ENCODE results near the gene TXN2.
"Not testable (repeated sequence)": the region's sequence is repeated elsewhere in the genome, so short reads cannot be mapped to it uniquely, and the experiment has no call there.

Gene TXN2

DNA sequence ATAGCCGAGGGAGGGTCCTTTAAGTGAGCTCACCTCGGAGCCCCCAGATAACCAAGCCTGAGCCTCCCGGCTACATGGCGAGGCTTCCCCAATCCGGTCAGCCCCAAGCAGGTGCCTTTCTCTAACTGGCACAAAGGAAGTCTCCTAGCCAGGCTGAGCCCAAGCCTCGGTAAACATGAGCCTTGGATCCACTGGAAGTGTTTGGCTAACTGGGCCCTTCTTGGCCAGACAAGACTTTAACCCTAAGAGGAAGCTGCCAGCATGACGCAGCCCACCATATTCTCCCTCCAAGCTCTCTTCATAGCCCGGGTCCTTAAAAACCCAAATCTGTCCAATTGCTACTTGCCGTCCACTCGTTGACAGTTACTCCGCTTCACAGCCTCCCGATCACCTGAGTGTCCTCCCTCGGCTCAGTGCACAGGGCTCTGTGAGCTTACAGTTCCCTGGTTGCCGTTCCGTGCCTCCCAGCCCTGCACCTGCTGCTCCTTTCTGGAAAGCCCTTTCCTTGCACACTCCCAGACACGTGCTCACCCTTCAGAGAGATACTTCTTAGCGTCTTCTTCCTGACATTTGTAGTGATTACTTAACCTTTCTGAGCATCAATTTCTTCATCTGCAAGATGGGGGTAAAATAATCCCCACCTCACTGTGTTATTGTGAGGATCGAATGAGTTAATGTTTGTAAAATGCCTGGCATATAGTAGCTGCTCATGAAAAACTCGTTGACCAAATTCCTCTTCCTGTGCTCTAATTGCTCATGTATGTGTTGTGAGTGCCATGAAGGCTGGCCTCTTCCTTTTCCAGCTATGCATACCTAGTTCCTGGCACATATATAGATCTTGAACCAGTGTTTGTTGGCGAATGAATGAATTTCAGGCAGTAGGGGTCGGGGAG, 25.6 kb downstream of the TXN2 start:
- H3K4me1 Mint-ChIP-seq: peaks cover 30 to 40% of the 10 kb centered on the region in 2 donors
- H3K36me3 Mint-ChIP-seq: no peaks in the 10 kb centered on the region
- H3K27me3 Mint-ChIP-seq: no peaks in the 10 kb centered on the region
- ATAC-seq (replicated peaks) (no peak), DNase-seq (no peak)
- H3K4me3 Mint-ChIP-seq: peak overlapping the region; percentile 68 to 85
- H3K9me3 Mint-ChIP-seq: no peaks in the 10 kb centered on the region
- H3K27ac Mint-ChIP-seq: peak overlapping the region; percentile 63

DNA sequence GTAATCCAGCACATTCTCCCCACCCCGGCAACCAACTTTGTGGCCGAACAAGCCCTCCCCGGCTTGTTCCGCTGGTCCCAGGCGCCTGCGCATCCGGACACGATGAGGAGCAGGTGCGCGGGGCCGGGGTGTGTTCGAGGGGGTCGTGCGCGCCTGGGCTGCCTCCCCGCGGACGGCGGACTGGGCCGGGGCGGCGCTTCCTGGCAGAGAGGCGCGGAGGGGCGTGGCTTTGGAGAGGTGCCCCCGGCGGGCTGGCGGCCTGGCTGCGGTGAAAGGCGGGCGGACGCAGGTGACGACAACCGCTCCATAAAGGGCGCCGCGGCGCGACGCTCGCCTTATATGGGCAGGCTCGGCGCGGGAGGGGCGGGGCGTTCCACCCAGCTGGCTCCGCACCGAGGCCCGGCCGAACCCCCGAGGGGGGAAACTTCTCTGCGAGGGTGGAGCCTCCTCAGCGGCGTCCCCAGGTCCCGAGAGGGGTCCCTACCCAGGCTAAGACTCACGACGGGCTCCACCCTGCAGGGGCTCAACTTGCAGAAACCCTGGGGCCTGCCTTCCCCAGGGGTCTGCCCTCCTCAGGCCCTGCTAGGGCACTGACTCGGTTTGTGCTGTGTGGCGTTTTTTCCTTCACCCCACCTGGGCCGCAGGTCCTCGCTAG, 26.4 kb downstream of the TXN2 start:
- no peaks in the 10 kb centered on the region for H3K36me3 Mint-ChIP-seq
- DNase-seq: peak; percentile 85
- no peaks in the 10 kb centered on the region for H3K9me3 Mint-ChIP-seq
- ATAC-seq (replicated peaks): peak; percentile 70
- peak overlapping the region; percentile 63 for H3K27ac Mint-ChIP-seq
- H3K4me3 Mint-ChIP-seq: peak overlapping the region; percentile 73 to 85
- H3K27me3 Mint-ChIP-seq: no peaks in the 10 kb centered on the region
- H3K4me1 Mint-ChIP-seq: peaks cover 30 to 41% of the 10 kb centered on the region in 2 donors

GRCh38 chr22:36453855-36454378, 27.5 kb downstream of the TXN2 start:
- H3K36me3 Mint-ChIP-seq: no peaks in the 10 kb centered on the region
- peak overlapping the region; percentile 63 to 71 for H3K4me3 Mint-ChIP-seq
- ATAC-seq (replicated peaks) (no peak), DNase-seq (no peak)
- H3K27me3 Mint-ChIP-seq: no peaks in the 10 kb centered on the region
- H3K9me3 Mint-ChIP-seq: no peaks in the 10 kb centered on the region
- H3K4me1 Mint-ChIP-seq: peaks cover 34 to 48% of the 10 kb centered on the region in 2 donors
- peak overlapping the region; percentile 75 for H3K27ac Mint-ChIP-seq

GRCh38 chr22:36452978-36453607, 28.3 kb downstream of the TXN2 start:
- H3K27ac Mint-ChIP-seq: peak overlapping the region; percentile 79
- not testable (repeated sequence) for H3K9me3 Mint-ChIP-seq; DNase-seq; H3K36me3 Mint-ChIP-seq; H3K27me3 Mint-ChIP-seq; ATAC-seq (replicated peaks)
- H3K4me1 Mint-ChIP-seq: peaks cover 36 to 54% of the 10 kb centered on the region in 2 donors
- peak overlapping the region; percentile 37 to 69 for H3K4me3 Mint-ChIP-seq

GRCh38 chr22:36452250-36452977, 29.0 kb downstream of the TXN2 start:
- DNase-seq (no peak), ATAC-seq (replicated peaks) (peak; percentile 13)
- no peaks in the 10 kb centered on the region for H3K36me3 Mint-ChIP-seq
- no peaks in the 10 kb centered on the region for H3K9me3 Mint-ChIP-seq
- peak overlapping the region; percentile 6 to 11 for H3K4me3 Mint-ChIP-seq
- H3K4me1 Mint-ChIP-seq: peaks cover 41 to 61% of the 10 kb centered on the region in 2 donors
- no peaks in the 10 kb centered on the region for H3K27me3 Mint-ChIP-seq
- H3K27ac Mint-ChIP-seq: peak overlapping the region; percentile 92

DNA sequence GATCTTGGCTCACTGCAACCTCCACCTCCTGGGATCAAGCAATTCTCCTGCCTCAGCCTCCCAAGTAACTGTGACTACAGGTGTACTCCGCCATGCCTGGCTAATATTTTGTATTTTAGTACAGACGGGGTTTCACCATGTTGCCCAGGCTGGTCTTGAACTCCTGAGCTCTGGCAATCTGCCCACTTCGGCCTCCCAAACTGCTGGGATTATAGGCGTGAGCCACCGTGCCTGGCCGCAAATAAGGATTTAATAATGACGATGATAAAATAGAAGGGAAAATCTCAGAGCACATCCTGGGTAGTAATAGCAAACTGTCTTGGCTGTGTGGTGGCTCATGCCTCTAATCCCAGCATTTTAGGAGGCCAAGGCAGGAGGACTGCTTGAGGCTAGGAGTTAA, 30.5 kb downstream of the TXN2 start:
- Mint-ChIP-seq H3K4me1 (peaks cover 35 to 65% of the 10 kb centered on the region in 2 donors), H3K27ac (peak overlapping the region; percentile 92), H3K4me3 (peak overlapping the region in 1 of 2 donors; percentile 43)
- ATAC-seq (replicated peaks); H3K9me3 Mint-ChIP-seq; DNase-seq; H3K36me3 Mint-ChIP-seq; H3K27me3 Mint-ChIP-seq: not testable (repeated sequence)

DNA sequence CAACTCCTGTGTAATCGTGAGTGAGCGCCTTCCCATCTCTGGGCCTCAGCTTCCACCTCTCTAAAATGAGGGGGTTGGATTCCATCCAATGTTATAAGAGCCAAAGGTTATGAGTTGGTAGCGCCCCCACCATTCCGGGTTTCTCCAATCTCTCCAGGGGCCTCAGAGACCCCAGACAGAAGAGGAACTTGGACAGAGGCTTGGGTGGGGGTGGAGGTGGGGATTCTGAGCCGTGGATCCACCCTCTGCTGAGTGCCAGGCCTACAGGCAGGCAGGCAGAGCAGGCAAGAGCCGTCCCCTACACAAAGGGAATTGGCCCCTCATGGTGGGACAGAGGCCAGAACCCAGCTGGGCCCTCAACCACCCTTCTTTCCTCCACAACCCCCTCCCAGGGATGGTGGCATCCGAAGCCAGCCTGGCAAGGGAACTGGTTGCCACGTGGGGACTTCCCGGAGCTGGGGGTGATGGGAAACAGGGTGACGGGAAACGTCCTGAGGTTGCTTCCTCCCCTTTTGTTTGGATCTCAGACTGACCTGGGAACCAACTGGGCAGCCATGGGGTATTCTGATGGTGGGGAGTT, 31.8 kb downstream of the TXN2 start:
- ATAC-seq (replicated peaks) (no peak), DNase-seq (no peak)
- H3K27me3 Mint-ChIP-seq: no peaks in the 10 kb centered on the region
- peaks cover 42 to 72% of the 10 kb centered on the region in 2 donors for H3K4me1 Mint-ChIP-seq
- H3K4me3 Mint-ChIP-seq: no peak overlapping the region
- H3K36me3 Mint-ChIP-seq: no peaks in the 10 kb centered on the region
- H3K27ac Mint-ChIP-seq: no peak overlapping the region
- H3K9me3 Mint-ChIP-seq: no peaks in the 10 kb centered on the region

DNA sequence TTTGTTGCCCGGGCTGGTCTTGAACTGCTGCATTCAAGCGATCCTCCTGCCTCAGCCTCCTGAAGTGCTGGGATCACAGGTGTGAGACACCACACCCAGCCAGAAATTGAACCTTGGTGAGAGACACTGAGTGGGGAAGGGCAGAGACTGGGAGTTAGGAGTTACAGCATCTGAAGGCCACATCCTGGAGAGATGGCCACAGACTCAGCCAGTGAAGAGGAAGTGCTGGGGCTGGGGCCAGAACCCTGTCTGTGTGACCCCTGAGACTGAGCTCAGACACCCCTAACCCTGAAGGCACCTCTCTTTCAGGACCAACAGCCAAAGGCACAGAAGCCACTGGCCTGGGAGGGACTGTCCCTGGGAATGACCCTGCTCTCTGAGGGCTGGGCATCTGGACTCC, 33.8 kb downstream of the TXN2 start:
- no peaks in the 10 kb centered on the region for H3K36me3 Mint-ChIP-seq
- peaks cover 40 to 72% of the 10 kb centered on the region in 2 donors for H3K4me1 Mint-ChIP-seq
- no peak overlapping the region for H3K27ac Mint-ChIP-seq
- DNase-seq: no peak
- ATAC-seq (replicated peaks): no peak
- no peaks in the 10 kb centered on the region for H3K9me3 Mint-ChIP-seq
- no peak overlapping the region for H3K4me3 Mint-ChIP-seq
- H3K27me3 Mint-ChIP-seq: no peaks in the 10 kb centered on the region

DNA sequence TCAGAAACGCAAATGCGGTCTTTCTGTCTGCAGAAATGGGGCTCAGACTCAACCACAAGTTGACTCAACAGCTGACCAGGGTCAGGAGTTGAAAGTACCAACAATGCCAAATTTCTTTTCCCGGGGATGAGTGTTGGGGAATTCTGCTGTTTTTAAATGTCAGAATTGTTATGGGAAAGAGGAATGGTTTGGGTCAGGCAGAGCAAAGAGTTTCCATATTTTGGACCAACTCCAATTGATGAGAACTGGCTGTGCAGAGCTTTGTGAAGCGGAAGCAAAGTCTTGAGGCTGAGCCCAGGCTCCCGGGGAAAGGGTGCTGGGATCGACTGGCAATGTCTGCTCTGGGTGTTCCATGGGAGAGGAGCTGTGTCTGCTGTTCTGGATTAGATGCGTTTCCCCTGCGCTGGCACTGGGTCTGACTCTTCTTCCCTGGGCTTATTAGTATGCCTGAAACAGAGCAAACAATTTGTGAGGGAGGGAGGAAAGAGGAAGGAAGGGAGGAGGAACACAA, 36.2 kb downstream of the TXN2 start:
- no peak for ATAC-seq (replicated peaks)
- Mint-ChIP-seq H3K36me3 (no peaks in the 10 kb centered on the region), H3K9me3 (no peaks in the 10 kb centered on the region), H3K4me3 (no peak overlapping the region), H3K27me3 (no peaks in the 10 kb centered on the region), H3K4me1 (peaks cover 34 to 70% of the 10 kb centered on the region in 2 donors), H3K27ac (no peak overlapping the region)
- no peak for DNase-seq

DNA sequence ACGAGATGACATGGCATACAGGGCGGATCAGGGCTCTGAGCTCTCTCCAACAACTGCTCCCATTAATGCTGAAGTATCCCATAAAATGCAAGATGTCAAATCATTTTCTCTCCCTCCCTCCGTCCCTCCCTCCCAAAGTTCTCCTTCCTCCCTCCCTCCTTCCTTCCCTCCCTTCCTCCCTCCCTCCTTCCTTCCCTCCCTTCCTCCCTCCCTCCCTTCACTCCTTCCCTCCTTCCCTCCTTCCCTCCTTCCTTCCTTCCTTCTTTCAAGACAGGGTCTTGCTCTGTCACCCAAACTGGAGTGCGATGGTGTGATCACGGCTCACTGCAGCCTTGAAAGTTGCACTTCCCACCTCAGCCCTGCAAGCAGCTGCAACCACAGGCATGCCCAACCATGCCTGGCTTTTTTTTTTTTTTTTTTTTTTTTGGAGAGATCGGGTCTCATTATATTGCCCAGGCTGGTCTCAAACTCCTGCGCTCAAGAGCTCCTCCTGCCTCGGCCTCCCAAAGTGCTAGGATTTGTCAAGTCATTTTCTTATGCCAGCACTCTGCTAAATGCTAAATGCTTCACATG, 38.2 kb downstream of the TXN2 start:
- DNase-seq: no peak
- no peaks in the 10 kb centered on the region for H3K27me3 Mint-ChIP-seq
- peaks cover 33 to 69% of the 10 kb centered on the region in 2 donors for H3K4me1 Mint-ChIP-seq
- peak overlapping the region; percentile 43 for H3K27ac Mint-ChIP-seq
- no peaks in the 10 kb centered on the region for H3K9me3 Mint-ChIP-seq
- H3K4me3 Mint-ChIP-seq: peak overlapping the region in 1 of 2 donors; percentile 51
- ATAC-seq (replicated peaks): peak; percentile 79 to 83
- no peaks in the 10 kb centered on the region for H3K36me3 Mint-ChIP-seq

- H3K4me1 Mint-ChIP-seq: peaks cover 31 to 63% of the 10 kb centered on the region in 2 donors
- DNase-seq (no peak), ATAC-seq (replicated peaks) (peak in 1 of 2 donors; percentile 38)
- H3K27me3 Mint-ChIP-seq: no peaks in the 10 kb centered on the region
- no peak overlapping the region for H3K4me3 Mint-ChIP-seq
- H3K36me3 Mint-ChIP-seq: no peaks in the 10 kb centered on the region
- H3K9me3 Mint-ChIP-seq: no peaks in the 10 kb centered on the region
- H3K27ac Mint-ChIP-seq: no peak overlapping the region
These were observed 38.8 kb downstream of the TXN2 start for GRCh38 chr22:36442506-36443197.

DNA sequence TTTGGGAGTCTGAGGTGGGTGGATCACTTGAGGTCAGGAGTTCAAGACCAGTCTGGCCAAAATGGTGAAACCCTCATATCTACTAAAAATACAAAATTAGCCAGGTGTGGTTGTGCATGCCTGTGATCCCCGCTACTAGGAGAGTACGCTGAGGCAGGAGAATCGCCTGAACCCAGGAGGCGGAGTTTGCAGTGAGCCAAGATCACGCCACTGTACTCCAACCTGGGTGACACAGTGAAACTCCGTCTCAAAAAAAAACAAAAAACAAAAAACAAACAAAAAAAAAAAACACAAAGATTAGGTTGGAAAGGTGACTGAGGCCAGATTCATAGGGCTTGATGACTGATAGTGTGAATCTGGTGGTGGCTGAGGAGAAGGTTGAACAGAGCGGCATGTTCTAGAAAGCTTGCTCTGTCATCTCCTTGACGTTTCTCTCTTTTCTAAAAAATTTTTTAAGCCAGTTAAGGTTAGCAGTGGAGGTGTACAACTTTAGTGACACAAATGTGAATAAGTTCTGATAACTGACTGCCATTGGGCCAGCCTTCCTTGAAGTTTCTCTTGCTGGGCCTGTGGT, 40.9 kb downstream of the TXN2 start:
- H3K36me3 Mint-ChIP-seq: no peaks in the 10 kb centered on the region
- no peak overlapping the region for H3K4me3 Mint-ChIP-seq
- H3K4me1 Mint-ChIP-seq: peaks cover 34 to 66% of the 10 kb centered on the region in 2 donors
- H3K27me3 Mint-ChIP-seq: no peaks in the 10 kb centered on the region
- no peak for ATAC-seq (replicated peaks)
- DNase-seq: no peak
- H3K9me3 Mint-ChIP-seq: no peaks in the 10 kb centered on the region
- H3K27ac Mint-ChIP-seq: peak overlapping the region; percentile 20
